ENCODE measurements around the gene PTPRN2. TPM values are rescaled to one million over a fixed set of nuclear protein-coding genes. Genes with fewer than 3 reads are reported as not detected.
A peak's percentile ranks its signal among the peaks of the same experiment; 100 is the strongest.
"Not testable (repeated sequence)": the region's sequence is repeated elsewhere in the genome, so short reads cannot be mapped to it uniquely, and the experiment has no call there.

The PTPRN2 gene
- total RNA-seq, 3 donors from 2014 or later, result 0.43 to 0.66 (median 0.63) TPM

DNA sequence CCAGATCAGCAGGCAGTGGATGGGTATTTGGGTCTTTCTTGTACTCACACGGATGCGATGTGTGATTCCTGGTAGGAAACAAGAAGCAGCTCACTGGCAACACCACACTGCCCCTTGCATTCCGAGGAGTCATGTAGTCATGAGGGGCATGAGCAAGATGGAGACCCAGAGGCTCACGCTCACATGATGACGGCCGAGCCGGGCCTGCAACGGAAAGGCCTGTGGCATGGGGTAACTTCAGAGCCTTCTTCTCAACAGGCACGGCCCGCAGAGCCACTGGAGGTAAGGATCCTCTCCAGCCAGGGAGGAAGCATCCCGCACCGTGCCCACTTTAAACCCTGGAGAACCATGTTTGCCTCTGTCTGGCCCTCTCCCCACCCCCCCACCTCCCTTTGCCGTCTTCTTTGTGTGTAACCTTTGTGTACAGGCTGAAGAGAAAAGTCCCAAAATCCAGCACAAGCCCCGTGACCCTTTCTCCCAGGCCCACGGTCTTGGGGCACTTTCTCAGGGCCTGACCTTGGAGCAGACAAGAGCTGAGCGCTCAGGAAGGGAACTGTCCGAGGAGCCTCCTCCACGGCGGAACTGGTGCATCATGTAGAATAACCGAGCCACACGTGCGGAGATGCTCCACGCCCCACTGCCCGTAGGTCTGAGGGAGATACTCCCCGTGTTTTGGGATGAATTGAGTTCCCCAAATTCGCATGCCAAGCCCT lies 734.4 kb downstream of the PTPRN2 start:
- Mint-ChIP-seq H3K9me3 (no peaks in the 10 kb centered on the region), H3K36me3 (ENCODE audit: insufficient read depth) (no peaks in the 10 kb centered on the region), H3K4me1 (ENCODE audit: low read depth) (peaks cover 15% of the 10 kb centered on the region), H3K4me3 (no peak overlapping the region), H3K27me3 (ENCODE audit: low read depth) (peaks cover 2% of the 10 kb centered on the region)
- ATAC-seq (no peak), DNase-seq (no peak)

DNA sequence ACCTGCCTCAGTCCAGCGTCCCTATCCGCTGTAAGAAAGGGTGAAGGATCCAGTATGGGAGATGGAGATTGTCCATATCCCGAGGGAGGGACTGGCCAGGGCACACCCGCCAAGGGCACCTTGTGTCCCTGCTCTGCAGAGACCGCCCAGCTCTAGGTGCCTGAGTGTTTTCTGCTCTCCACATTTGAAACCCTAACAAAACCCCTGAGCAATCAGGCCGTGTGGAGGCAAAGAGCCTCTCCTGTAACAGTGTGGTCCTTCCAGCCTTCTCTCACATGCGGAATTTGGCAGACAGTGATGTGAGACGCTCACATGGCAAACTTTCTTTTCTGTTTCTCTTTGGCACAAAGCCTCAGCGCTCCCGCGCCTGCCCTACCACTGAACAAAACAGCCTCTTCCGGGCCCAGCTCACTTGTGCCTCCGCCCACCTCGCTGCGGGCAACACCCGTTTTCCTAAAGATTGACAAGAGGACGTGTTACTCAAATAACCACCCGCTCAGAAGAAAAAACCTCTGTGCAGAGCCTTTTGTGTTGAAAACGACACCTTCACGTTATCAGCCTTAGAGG lies 736.0 kb downstream of the PTPRN2 start:
- peaks cover 15% of the 10 kb centered on the region for H3K4me1 Mint-ChIP-seq (ENCODE audit: low read depth)
- no peaks in the 10 kb centered on the region for H3K9me3 Mint-ChIP-seq
- ATAC-seq (peak; percentile 99), DNase-seq (peak; percentile 58)
- peaks cover 2% of the 10 kb centered on the region for H3K27me3 Mint-ChIP-seq (ENCODE audit: low read depth)
- H3K36me3 Mint-ChIP-seq (ENCODE audit: insufficient read depth), result no peaks in the 10 kb centered on the region
- peak overlapping the region; percentile 68 for H3K4me3 Mint-ChIP-seq

DNA sequence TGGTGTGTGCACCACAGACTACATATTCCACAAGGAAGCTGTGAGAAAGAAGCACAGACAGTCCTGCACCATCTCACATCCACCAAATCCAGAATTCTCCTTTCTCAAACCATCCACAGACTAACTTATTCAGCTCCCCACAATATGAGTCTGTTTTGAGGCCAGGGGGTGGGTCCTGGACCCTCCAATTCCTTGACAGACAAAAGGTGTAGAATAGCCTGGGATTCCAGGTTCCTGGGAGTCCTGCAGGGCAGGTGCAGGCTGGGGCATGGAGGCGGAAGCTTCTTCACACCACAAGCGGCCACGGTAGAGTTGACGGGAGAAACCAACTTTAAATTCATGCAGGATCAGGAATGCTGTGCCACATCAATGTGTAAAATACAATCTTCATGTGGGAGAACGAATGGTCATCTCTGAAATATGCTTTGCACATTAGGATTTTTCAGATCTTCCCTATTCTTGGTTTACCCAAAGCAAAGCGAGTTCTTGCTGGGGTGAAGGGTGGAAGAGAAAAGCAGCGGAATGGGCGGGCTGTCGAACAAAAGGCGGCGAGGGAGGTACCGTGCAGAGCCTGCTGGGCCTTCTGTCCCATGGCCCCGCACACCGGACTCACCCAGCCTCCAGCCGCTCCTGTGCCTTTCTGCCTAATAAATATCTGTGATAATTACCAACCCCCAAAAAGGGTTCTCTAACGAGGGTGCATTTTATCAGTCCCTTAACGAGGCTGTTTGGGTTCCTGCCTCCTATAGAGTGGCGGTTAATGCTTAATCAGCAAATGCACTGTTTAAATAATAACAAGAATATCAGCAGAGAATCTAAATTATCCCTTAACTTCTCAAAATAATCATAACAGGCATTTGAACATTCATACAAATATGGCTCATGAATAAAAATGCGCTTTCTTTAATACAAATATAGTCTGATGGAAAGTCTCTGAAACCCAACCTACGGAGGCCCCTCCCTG lies 736.9 kb downstream of the PTPRN2 start:
- DNase-seq, result no peak
- H3K27me3 Mint-ChIP-seq (ENCODE audit: low read depth), result peaks cover 2% of the 10 kb centered on the region
- H3K4me3 Mint-ChIP-seq, result peak overlapping the region; percentile 68
- no peaks in the 10 kb centered on the region for H3K9me3 Mint-ChIP-seq
- no peaks in the 10 kb centered on the region for H3K36me3 Mint-ChIP-seq (ENCODE audit: insufficient read depth)
- peaks cover 15% of the 10 kb centered on the region for H3K4me1 Mint-ChIP-seq (ENCODE audit: low read depth)
- ATAC-seq, result peak in 1 of 2 donors; percentile 5

- Mint-ChIP-seq H3K9me3 (no peaks in the 10 kb centered on the region), H3K4me1 (ENCODE audit: low read depth) (peaks cover 15% of the 10 kb centered on the region), H3K36me3 (ENCODE audit: insufficient read depth) (no peaks in the 10 kb centered on the region), H3K4me3 (no peak overlapping the region), H3K27me3 (ENCODE audit: low read depth) (no peaks in the 10 kb centered on the region)
- no peak for DNase-seq
- ATAC-seq, result no peak
Observed at GRCh38 chr7:157849726-157850125, 737.9 kb downstream of the PTPRN2 start.

- H3K4me3 Mint-ChIP-seq, result no peak overlapping the region
- ATAC-seq, result no peak
- H3K36me3 Mint-ChIP-seq (ENCODE audit: insufficient read depth), result no peaks in the 10 kb centered on the region
- no peak for DNase-seq
- H3K27me3 Mint-ChIP-seq (ENCODE audit: low read depth), result no peaks in the 10 kb centered on the region
- peaks cover 15% of the 10 kb centered on the region for H3K4me1 Mint-ChIP-seq (ENCODE audit: low read depth)
- H3K9me3 Mint-ChIP-seq, result no peaks in the 10 kb centered on the region
Observed at GRCh38 chr7:157849341-157849596, 738.4 kb downstream of the PTPRN2 start.

DNA sequence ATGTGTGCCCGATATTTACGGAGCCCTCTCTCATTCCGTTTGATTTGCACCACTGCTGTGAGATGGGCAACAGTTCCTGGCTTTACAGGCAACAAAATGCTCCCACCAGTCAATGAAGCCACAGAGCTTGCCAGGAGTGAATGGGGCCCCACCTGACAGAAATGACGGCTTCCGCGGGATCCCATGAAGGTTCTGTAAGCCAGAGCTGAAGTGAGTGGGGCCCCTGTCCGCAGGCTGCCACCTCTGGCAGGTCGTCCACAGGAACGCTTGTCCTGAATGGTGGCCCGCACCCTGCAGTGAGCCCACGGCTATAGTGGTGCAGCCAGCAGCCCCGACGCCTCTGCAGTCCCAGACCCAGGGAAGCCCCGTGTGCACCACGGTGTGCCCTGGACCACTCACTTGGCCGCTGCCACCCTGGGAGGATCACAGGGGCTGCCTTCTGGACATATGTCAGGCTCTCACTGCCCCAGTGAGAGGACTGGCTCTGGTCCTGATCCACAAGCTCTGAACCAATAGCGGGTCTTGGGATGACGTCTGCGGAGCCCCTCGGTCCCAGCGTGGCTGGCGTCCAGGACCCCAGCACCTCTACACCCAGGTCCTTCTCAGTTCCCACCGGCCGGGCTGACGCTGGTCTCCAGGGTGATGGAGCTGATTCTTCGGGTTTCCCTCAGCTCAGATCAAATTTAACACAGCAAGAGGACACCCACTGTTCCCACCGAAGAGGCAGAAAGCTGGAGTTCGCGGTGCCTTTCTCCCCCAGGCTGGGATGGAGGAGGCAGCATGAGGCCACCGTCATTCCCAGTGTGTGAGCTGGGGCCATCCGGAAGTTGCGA lies 738.9 kb downstream of the PTPRN2 start:
- no peaks in the 10 kb centered on the region for H3K27me3 Mint-ChIP-seq (ENCODE audit: low read depth)
- H3K9me3 Mint-ChIP-seq, result no peaks in the 10 kb centered on the region
- no peak overlapping the region for H3K4me3 Mint-ChIP-seq
- ATAC-seq, result no peak
- peaks cover 15% of the 10 kb centered on the region for H3K4me1 Mint-ChIP-seq (ENCODE audit: low read depth)
- DNase-seq, result no peak
- no peaks in the 10 kb centered on the region for H3K36me3 Mint-ChIP-seq (ENCODE audit: insufficient read depth)

DNA sequence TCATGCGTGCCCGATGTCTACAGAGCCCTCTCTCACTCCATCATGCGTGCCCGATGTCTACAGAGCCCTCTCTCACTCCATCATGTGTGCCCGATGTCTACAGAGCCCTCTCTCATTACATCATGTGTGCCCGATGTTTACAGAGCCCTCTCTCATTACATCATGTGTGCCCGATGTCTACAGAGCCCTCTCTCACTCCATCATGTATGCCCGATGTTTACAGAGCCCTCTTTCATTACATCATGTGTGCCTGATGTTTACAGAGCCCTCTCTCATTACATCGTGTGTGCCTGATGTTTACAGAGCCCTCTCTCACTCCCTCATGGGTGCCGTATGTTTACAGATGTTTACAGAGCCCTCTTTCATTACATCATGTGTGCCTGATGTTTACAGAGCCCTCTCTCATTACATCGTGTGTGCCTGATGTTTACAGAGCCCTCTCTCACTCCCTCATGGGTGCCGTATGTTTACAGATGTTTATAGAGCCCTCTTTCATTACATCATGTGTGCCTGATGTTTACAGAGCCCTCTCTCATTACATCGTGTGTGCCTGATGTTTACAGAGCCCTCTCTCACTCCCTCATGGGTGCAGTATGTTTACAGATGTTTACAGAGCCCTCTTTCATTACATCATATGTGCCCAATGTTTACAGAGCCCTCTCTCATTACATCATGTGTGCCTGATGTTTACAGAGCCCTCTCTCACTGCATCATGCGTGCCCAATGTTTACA lies 739.7 kb downstream of the PTPRN2 start:
- not testable (repeated sequence) for DNase-seq; H3K36me3 Mint-ChIP-seq (ENCODE audit: insufficient read depth); ATAC-seq; H3K9me3 Mint-ChIP-seq; H3K27me3 Mint-ChIP-seq (ENCODE audit: low read depth); H3K4me3 Mint-ChIP-seq
- peaks cover 15% of the 10 kb centered on the region for H3K4me1 Mint-ChIP-seq (ENCODE audit: low read depth)

- not testable (repeated sequence) for H3K27me3 Mint-ChIP-seq (ENCODE audit: low read depth)
Observed at GRCh38 chr7:157846746-157847145, 740.9 kb downstream of the PTPRN2 start.

GRCh38 chr7:157846271-157846670 lies 741.4 kb downstream of the PTPRN2 start:
- ATAC-seq (no peak), DNase-seq (no peak)
- no peaks in the 10 kb centered on the region for H3K36me3 Mint-ChIP-seq (ENCODE audit: insufficient read depth)
- H3K9me3 Mint-ChIP-seq, result no peaks in the 10 kb centered on the region
- no peak overlapping the region for H3K4me3 Mint-ChIP-seq
- H3K27me3 Mint-ChIP-seq (ENCODE audit: low read depth), result no peaks in the 10 kb centered on the region
- peaks cover 5% of the 10 kb centered on the region for H3K4me1 Mint-ChIP-seq (ENCODE audit: low read depth)

More at GRCh38 chr7:157846746-157847145, 740.9 kb downstream of the PTPRN2 start:
- H3K4me1 Mint-ChIP-seq (ENCODE audit: low read depth), result peaks cover 10% of the 10 kb centered on the region
- not testable (repeated sequence) for H3K36me3 Mint-ChIP-seq (ENCODE audit: insufficient read depth); DNase-seq; H3K9me3 Mint-ChIP-seq; ATAC-seq; H3K4me3 Mint-ChIP-seq

- Mint-ChIP-seq H3K27me3 (ENCODE audit: low read depth) (no peaks in the 10 kb centered on the region), H3K4me3 (no peak overlapping the region), H3K36me3 (ENCODE audit: insufficient read depth) (no peaks in the 10 kb centered on the region), H3K9me3 (no peaks in the 10 kb centered on the region), H3K4me1 (ENCODE audit: low read depth) (no peaks in the 10 kb centered on the region)
- no peak for DNase-seq
- no peak for ATAC-seq
Observed at GRCh38 chr7:157845203-157845835, 742.3 kb downstream of the PTPRN2 start.

DNA sequence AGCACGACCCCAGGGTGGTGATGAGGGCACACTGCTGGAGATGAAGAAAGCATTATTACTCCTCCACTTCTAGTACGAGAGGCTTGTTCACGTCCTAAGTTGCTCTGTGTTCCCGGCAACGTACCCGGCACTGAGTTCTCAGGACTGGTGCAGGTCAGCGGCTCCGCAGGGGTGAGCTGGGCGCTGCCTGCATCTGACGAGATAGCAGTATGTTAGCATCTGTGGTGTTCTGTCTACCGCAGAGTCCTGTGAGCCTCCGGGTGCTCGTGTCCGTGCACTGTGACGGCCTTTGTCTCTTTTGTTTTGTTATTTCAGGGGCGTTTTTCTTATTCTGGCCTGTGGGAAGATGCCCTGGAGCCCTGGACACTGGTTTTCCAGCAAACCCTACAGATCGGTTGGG lies 743.0 kb downstream of the PTPRN2 start:
- Mint-ChIP-seq H3K36me3 (ENCODE audit: insufficient read depth) (no peaks in the 10 kb centered on the region), H3K9me3 (no peaks in the 10 kb centered on the region), H3K4me1 (ENCODE audit: low read depth) (no peaks in the 10 kb centered on the region), H3K27me3 (ENCODE audit: low read depth) (no peaks in the 10 kb centered on the region), H3K4me3 (no peak overlapping the region)
- ATAC-seq, result no peak
- no peak for DNase-seq

GRCh38 chr7:157844141-157844540 lies 743.5 kb downstream of the PTPRN2 start:
- Mint-ChIP-seq H3K9me3 (no peaks in the 10 kb centered on the region), H3K36me3 (ENCODE audit: insufficient read depth) (no peaks in the 10 kb centered on the region), H3K4me3 (no peak overlapping the region), H3K27me3 (ENCODE audit: low read depth) (no peaks in the 10 kb centered on the region), H3K4me1 (ENCODE audit: low read depth) (no peaks in the 10 kb centered on the region)
- DNase-seq, result no peak
- ATAC-seq, result no peak

Data from activated T-cell treated with anti-CD3 and anti-CD28 coated beads, Interleukin-2, amount 50 U/mL, for 4 hours (primary cell).